ENCODE measurements around the gene SH3RF3. TPM values are rescaled to one million over a fixed set of nuclear protein-coding genes. Genes with fewer than 3 reads are reported as not detected.

The SH3RF3 gene
- polyA plus RNA-seq, 1 donor (not counting 4 experiments of a cell fraction or from before 2014, with no cell fraction given): 0.08 TPM

DNA sequence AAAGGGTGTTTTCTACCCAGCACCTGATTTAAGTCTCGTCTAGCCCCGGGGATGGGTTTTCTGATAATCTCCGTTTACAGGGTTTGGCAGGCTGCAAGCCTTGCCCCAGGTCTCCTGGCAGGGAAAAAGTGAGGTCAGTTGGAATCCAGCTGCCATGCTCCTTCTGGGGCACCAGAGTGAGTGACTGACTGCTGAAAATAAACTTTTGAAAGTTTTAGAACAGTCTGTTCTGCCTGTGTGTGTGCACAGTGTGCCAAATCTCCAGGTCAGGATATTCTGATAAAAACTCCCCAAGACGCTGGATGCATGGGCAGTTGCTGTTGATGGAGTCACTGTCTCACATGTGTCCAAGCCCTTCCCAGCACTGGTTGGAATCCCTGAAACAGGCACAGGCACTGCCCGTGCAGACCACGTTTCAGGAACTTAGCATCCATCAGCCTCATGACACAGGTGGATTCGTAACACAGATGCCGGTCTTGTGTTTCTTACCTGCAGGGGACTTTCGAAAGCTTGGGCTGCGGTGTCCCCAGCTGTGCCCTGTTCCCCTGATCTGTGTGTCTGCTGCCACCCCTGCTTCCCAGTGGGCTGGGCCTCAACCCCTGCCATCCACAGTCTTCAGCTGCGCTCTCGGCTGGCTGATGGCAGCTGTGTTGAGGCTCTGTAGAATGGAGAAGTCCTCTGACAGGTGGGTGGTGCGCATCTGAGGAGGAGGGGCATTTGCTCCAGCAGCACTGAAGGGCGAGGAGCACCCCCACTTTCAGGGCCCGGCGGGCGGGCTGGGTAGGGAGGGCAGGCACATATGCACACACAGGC lies 65.0 kb downstream of the SH3RF3 start:
- no peaks in the 10 kb centered on the region for H3K9me1 ChIP-seq (ENCODE audit: control insufficient read depth, extremely low read depth, insufficient read depth, low read length)
- no peak overlapping the region for H3K4me3 ChIP-seq (ENCODE audit: control insufficient read depth in 2 of 3, extremely low read depth in 1 of 3, insufficient read depth in 2 of 3, low read depth in 1 of 3, low read length in 3 of 3)
- dilution Hi-C loops (cut with MboI; ENCODE audit: extremely low pct_ligation_motif_present, low sequenced_read_pairs): no loop called here
- H4K20me1 ChIP-seq (ENCODE audit: control insufficient read depth, extremely low read depth, insufficient read depth, low read length): peaks cover 2% of the 10 kb centered on the region
- H2AFZ ChIP-seq (ENCODE audit: control insufficient read depth, low read length): no peak overlapping the region
- no peak overlapping the region for H3K27ac ChIP-seq (ENCODE audit: control insufficient read depth, insufficient read depth, low read length)
- H3K36me3 ChIP-seq (ENCODE audit: control insufficient read depth in 2 of 2, extremely low read depth in 1 of 2, insufficient read depth in 2 of 2, low read length in 2 of 2): no peaks in the 10 kb centered on the region
- H3K27me3 ChIP-seq (ENCODE audit: control insufficient read depth, extremely low read depth, insufficient read depth, low read length): peaks cover 55% of the 10 kb centered on the region
- H3K9me3 ChIP-seq (ENCODE audit: control insufficient read depth, low read depth, low read length): no peaks in the 10 kb centered on the region
- FAIRE-seq: no peak
- DNase-seq (ENCODE audit: low read depth, low spot score): no peak
- no peaks in the 10 kb centered on the region for H3K79me2 ChIP-seq (ENCODE audit: control insufficient read depth, insufficient read depth, low read length)
- H3K9ac ChIP-seq (ENCODE audit: control insufficient read depth, extremely low read depth, insufficient read depth, low read length): no peak overlapping the region
- H3K4me1 ChIP-seq (ENCODE audit: control insufficient read depth, extremely low read depth, insufficient read depth, low read length): no peaks in the 10 kb centered on the region
- TF ChIP-seq EZH2 (IDR thresholded peaks at IDR 0.05; ENCODE audit: low read length): no peak
- TF ChIP-seq, protein P1, sequence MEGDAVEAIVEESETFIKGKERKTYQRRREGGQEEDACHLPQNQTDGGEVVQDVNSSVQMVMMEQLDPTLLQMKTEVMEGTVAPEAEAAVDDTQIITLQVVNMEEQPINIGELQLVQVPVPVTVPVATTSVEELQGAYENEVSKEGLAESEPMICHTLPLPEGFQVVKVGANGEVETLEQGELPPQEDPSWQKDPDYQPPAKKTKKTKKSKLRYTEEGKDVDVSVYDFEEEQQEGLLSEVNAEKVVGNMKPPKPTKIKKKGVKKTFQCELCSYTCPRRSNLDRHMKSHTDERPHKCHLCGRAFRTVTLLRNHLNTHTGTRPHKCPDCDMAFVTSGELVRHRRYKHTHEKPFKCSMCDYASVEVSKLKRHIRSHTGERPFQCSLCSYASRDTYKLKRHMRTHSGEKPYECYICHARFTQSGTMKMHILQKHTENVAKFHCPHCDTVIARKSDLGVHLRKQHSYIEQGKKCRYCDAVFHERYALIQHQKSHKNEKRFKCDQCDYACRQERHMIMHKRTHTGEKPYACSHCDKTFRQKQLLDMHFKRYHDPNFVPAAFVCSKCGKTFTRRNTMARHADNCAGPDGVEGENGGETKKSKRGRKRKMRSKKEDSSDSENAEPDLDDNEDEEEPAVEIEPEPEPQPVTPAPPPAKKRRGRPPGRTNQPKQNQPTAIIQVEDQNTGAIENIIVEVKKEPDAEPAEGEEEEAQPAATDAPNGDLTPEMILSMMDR (optimal IDR thresholded peaks at IDR 0.05 in 1 of 3, IDR thresholded peaks at IDR 0.05 in 1 of 3, conservative IDR thresholded peaks at IDR 0.05 in 1 of 3; ENCODE audit: extremely low read depth in 1 of 3, insufficient read depth in 2 of 3, low read length in 3 of 3): no peak
- H3K4me2 ChIP-seq (ENCODE audit: control insufficient read depth, extremely low read depth, insufficient read depth, low read depth, low read length): no peak overlapping the region

DNA sequence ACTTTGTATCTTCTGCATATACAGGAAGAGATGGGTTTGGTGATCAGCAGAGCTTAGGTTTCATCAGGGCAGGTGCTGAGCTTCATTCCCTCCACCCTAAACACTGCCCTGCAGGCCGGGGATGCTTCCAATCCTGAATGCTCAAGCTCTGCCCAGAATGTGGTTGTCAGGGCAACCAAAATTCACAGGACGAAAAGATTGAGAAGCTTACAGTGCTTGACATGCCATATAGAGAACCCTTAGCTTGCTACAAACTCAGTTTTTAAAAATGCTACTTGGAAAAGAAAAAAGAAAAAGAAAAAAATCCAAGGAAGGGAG lies 65.6 kb downstream of the SH3RF3 start:
- Histone ChIP-seq H3K4me1 (ENCODE audit: control insufficient read depth, extremely low read depth, insufficient read depth, low read length) (no peaks in the 10 kb centered on the region), H3K9ac (ENCODE audit: control insufficient read depth, extremely low read depth, insufficient read depth, low read length) (no peak overlapping the region), H4K20me1 (ENCODE audit: control insufficient read depth, extremely low read depth, insufficient read depth, low read length) (peaks cover 2% of the 10 kb centered on the region), H3K79me2 (ENCODE audit: control insufficient read depth, insufficient read depth, low read length) (no peaks in the 10 kb centered on the region), H3K27me3 (ENCODE audit: control insufficient read depth, extremely low read depth, insufficient read depth, low read length) (peaks cover 53% of the 10 kb centered on the region), H3K4me2 (ENCODE audit: control insufficient read depth, extremely low read depth, insufficient read depth, low read depth, low read length) (no peak overlapping the region), H3K9me3 (ENCODE audit: control insufficient read depth, low read depth, low read length) (no peaks in the 10 kb centered on the region), H3K36me3 (ENCODE audit: control insufficient read depth in 2 of 2, extremely low read depth in 1 of 2, insufficient read depth in 2 of 2, low read length in 2 of 2) (no peaks in the 10 kb centered on the region), H3K9me1 (ENCODE audit: control insufficient read depth, extremely low read depth, insufficient read depth, low read length) (no peaks in the 10 kb centered on the region), H3K4me3 (ENCODE audit: control insufficient read depth in 2 of 3, extremely low read depth in 1 of 3, insufficient read depth in 2 of 3, low read depth in 1 of 3, low read length in 3 of 3) (no peak overlapping the region), H2AFZ (ENCODE audit: control insufficient read depth, low read length) (no peak overlapping the region), H3K27ac (ENCODE audit: control insufficient read depth, insufficient read depth, low read length) (no peak overlapping the region)
- FAIRE-seq (no peak), DNase-seq (ENCODE audit: low read depth, low spot score) (no peak)
- TF ChIP-seq, protein P1 (optimal IDR thresholded peaks at IDR 0.05 in 1 of 3, IDR thresholded peaks at IDR 0.05 in 1 of 3, conservative IDR thresholded peaks at IDR 0.05 in 1 of 3; ENCODE audit: extremely low read depth in 1 of 3, insufficient read depth in 2 of 3, low read length in 3 of 3): no peak
- TF ChIP-seq EZH2 (IDR thresholded peaks at IDR 0.05; ENCODE audit: low read length): no peak
- dilution Hi-C loops (cut with MboI; ENCODE audit: extremely low pct_ligation_motif_present, low sequenced_read_pairs): no loop called here

All from keratinocyte (primary cell).